HG03103 (cell line): ENCODE data around the gene VDR.

Experiments
- ATAC-seq: cut with Tn5 transposase; IDR thresholded peaks from one replicate; pipeline ENCODE4 v1.9.1; 2021; ENCODE audit warnings: low read depth; ENCODE audit not compliant: unreplicated experiment

Gene VDR

GRCh38 chr12:47801170-47801903 is 103.5 kb downstream of the VDR start:
- no peak for ATAC-seq

- no peak for ATAC-seq
Observed at GRCh38 chr12:47800582-47800981, 104.2 kb downstream of the VDR start.

DNA sequence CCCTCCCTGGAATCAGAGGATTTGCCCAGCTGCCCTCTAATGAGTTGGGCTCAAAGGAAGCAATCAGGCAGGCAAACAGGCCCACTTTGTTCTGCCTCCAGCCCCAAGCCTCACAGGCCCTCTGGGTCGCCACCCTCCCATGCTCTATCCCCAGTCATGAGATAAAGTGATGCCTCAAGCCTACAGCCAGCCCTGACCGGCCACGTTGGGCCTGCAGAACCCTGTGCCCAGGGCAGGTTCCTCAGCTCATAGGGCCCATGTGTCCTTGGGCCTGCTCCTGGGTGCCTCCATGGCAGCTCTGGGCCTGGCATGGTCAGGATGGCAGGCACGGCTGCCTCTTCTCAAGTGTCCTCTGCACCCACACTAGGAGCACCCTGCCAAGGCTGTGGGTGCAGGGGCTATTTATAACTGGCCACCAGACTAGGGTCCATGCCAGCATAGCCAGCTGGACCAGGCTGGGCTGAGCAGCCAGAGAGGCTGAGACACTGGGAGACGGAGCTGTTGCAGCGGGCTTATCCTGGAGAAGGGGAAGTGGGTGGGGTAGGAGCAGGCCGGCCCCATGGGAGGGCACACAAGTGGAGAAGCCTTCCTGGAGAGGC is 105.3 kb downstream of the VDR start:
- ATAC-seq: no peak

DNA sequence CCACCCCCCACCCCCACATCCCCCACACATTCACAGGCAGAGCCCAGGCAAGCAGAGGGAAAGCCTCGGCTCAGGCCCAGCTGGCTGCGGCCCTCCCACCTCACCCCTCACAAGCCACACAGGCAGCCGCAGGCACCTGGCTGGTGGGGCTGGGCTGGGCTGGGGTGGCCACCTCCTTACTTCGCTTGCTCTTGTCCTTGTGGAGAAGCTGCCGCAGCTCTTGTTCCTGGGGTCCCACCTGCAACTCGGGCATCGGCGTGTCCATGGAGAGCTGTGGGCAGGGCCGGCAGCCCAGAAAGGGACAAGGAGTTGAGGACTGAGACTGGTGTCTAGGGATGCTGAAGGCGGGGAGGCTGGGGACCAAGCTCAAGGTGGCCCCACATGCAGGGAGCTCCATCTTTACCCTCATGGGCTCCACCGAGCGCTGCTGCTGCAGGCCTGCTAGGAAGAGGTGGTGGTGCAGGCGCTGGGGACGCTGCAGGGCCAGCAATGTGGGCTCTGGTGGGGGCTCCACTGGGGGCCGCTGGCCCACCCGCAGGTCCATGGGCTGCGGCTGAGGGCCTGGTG is 106.3 kb downstream of the VDR start:
- ATAC-seq: no peak

- no peak for ATAC-seq
Observed at GRCh38 chr12:47797441-47797840, 107.4 kb downstream of the VDR start.

DNA sequence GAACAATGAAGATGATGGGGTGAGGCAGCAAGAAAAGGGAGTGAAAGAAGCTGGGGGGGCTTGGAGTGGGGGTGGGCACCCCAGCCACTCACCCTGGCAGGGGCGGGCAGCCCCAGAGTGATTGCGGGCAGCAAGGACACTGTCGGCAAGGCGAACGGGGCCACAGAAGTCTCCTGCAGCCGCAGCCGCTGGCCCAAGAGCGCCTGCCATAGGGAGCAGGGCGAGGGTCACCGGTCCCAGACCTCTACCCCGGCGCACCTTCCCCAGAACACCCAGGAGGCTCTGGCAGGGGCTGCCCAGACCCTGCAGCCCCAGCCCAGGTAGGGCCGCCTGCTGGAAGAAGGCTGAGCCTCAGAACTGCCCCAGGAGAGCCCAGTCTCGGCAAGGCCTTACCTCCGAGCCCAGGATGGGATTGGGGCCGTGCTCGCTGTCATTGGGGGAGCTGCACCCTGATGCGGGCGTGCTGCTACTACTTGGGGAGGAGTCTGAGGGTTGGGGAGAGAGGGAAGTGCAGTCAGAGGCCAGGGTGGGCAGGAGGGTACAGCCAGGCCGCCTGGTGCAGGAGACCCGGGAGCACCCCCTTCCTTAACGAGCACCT is 108.9 kb downstream of the VDR start:
- no peak for ATAC-seq

DNA sequence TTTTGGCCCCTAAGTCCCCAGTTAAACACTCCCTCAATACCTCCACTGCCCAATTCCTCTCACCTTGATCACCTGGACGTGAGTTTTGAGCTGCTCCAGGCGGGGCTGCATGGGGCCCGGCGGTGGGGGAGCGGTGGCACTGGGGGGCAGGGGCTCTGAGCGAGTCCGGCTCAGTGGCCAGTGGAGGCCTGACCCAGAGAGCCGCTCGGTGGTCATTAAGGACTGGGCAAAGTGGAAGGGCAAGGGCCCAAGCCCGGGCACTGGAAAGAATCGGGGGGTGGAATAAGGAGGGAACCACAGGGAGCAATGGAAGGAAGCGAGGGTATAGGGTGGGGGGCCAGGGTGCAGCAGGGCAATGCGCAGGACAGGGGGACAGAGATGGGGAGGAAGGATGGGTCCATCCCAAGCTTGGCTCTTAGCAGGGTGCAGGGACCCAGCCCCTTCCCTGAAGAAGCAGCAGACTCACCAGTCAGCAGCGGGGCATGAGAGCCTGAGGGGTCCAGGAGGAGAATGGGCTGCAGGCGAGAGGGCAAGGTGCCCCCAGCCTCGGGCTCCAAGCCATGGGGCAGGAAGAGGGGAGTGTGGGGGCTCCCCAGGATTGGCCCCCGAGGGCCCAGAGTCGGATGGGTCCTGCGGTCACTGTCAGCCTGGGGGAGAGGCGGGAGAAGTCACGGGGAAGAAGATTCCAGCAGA is 109.5 kb downstream of the VDR start:
- ATAC-seq: no peak

DNA sequence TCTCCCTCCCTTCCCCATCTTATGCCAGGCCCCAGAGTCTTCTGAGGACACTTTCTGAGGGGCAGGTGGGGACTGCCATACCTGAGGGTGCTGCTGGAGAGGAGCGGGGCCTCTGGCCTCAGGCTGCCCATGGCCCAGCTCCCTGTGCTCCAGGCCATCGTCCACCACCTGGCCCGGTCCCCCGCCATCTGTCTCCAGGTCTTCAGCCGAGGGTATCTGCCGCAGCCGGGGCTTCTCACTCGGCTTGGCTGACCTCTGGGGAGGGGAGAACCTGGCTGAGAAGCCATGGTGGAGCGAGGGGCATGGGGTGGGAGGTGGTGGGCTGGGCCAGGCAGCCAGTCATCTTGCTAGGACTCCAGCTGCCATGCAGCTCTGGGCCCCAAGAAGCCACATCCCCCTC is 110.1 kb downstream of the VDR start:
- ATAC-seq: no peak

- ATAC-seq: no peak
Observed at GRCh38 chr12:47793015-47793681, 111.6 kb downstream of the VDR start.

DNA sequence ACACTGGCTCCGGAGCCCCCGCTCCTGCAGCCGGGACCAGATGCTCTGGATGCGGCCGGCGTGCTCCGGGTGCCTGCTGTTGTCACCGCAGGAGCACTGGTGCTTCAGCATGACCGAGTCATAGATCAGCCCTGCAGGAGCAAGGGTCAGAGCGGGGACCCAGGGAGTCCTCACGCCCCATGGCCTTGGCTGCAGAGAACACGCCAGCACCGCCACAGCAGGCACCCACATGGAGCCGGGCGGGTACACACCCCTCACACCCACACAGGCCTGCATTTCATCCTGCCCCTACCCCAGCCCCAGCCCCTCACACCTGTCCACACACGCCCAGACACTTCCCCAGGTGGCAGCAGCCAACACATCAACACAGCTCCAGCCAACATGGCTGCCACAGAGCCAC is 112.9 kb downstream of the VDR start:
- no peak for ATAC-seq
